ENCODE data around the gene ZNF33B. TPM values are rescaled to one million over a fixed set of nuclear protein-coding genes. Genes with fewer than 3 reads are reported as not detected.

The ZNF33B gene
- total RNA-seq, 1 donor from 2014 or later: 19.5 TPM

- no peak for DNase-seq (ENCODE audit: low spot score)
- ATAC-seq: no peak
- intact Hi-C loops (cut with DNase I): no loop called here
Measured at GRCh38 chr10:42544945-42545344, 93.4 kb downstream of the ZNF33B start.

GRCh38 chr10:42543840-42544372 is 94.5 kb downstream of the ZNF33B start:
- DNase-seq (ENCODE audit: low spot score) (no peak), ATAC-seq (no peak)
- intact Hi-C loops (cut with DNase I): no loop called here

Other genes starting within 250 kb of the ZNF33B start
- 13.1 TPM for gene BMS1, start 144.2 kb upstream of the ZNF33B start, total RNA-seq